Stromal cell of bone marrow (primary cell): ENCODE data around the gene CLK3.
A peak's percentile ranks its signal among the peaks of the same experiment; 100 is the strongest.
"Not testable (repeated sequence)": the region's sequence is repeated elsewhere in the genome, so short reads cannot be mapped to it uniquely, and the experiment has no call there.

ENCODE experiments used
- DNase-seq: peaks from one replicate; pipeline ENCODE4 v3.0.0-alpha.2; 2012; ENCODE audit warnings: low read depth

Gene CLK3

DNA sequence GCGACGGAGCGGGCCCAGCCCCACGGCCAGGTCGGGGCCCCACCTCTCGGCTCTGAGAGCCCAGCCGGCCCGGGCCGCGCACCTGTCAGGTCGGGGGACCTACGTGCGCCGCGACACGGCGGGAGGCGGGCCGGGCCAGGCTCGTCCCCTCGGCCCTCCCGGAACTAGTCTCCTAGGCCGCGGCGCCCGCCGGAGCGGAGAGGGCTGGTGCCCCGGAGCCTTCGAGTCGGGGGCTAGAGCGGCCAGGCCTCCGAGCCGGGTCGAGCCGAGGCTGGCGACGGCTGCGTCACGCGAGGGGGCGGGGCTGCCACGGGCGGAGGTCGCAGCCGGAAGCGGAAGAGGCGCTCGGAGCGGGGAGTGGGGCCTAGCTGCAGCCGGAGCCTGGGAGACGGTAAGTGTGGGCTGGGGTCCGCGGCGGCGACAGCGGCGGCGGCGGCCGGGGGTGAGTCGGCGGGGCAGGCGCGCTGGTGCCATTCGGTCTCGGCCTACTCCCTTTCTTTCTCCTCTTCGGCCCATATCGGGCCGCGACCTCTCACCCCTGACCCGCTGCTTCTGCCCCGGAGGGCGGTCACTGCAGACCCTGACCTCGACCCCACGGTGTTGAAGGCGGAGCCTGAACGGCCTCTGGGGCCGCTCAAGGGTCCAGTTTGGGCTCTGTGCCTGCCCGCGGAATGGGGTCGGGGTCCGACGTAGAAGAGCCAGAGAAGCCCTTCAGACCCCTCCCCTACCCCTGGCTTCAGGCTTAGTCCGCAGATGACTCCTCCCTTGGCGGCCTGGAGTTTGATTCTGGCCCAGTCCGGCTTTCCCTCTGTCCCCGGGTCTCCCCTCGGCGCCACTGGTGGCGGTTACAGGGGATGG, at the start of gene CLK3:
Gene CLK3 (plus strand): TSS at position 329 of the 858 bp plus-strand sequence. CDS start 3,361 bp downstream, outside the sequence.
- peak; percentile 86 for DNase-seq

DNA sequence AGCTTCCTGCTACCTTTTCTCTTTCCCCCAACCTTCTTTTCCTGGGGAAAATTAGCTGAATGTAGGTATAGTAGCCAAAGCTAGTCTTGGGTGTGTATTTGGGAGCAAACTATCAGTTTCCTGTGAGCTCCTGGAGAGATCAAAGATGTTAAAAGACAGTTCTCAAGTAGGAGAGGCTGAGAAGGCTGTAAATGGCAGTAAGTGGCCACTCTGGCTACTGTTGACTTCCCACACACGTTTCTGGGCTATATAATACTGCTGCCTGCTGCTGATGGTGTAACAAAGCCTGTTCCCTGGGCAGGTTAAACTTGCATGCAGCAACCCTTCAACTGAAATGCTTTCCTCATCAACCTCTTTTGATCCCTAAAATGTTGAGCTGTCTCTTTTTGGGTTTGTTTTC, 47.0 kb upstream of the CLK3 start:
- DNase-seq: no peak

DNA sequence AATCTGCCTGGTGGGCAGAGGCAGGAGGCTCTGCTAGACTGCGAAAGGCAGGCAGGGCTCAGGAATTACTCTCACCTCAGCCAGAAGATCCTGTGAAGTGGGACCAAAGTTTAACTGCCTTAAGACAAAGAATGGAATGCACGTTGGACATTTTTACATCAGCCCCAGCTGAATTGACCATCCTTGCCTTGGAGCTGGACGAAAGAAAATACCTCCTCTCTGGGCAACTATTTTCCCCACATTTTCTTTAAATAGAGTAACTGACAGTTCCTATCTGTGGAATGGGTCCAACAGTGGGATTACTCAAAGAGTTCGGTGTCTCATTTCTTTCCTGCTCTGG, 45.9 kb upstream of the CLK3 start:
- DNase-seq: no peak

DNA sequence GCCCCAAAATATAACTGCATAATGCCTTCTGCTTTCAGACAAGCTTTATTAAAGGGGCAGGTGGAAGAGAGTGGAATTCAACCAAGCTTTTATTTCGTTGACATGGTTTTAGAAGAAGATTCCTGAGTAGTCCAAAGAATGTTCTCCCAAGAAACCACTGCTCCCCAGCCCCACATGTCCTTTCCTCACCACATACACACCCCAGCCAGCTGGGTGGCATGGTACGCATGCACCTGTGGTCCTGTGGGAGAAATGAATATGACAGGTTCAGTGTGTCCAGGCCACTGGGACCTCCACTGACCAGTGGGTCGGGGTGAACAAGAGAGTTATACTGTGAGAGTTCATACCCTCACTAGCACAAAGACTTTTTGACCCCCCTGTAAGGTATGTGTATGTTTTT, 44.4 kb upstream of the CLK3 start:
- DNase-seq: no peak

DNA sequence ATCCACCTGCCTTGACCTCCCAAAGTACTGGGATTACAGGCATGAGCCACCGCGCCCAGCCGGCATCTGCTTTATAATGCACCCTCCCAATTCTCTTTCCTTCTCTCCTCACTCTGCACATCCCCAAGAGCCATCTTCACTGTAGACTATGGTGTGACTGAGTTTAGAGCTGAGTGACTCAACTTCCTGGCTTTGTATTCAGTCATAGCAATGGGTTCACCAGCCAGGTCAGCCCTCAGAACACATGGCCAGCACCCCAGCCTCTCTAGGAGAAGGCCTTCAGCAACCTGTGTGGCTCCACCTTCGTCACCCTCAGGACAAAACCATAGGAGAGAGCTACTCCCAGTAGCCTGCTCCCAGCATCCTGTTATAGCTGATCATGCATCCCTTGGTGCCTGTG, 41.6 kb upstream of the CLK3 start:
- no peak for DNase-seq

DNA sequence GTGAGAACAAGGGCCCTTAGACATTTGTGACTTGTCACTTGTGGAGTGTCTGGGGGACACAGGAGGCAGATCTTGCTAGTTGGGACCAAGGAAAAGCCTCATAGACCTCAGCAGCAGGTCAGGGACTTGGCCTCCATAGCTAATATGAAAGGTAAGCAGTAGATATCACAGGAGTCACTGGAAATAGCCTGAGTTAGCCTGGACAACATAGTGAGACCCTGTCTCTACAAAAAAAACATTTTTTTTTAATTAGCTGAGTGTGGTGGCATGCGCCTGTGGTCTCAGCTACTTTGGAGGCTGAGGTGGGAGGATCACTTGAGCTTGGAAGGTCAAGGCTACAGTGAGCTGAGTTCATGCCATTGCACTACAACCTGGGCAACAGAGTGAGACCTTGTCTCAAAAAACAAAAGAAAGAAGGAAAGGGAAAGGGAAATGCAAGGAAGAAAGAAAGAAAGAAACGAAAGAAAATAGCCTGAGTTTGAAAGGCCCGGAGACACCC, 37.1 kb upstream of the CLK3 start:
- DNase-seq: no peak

DNA sequence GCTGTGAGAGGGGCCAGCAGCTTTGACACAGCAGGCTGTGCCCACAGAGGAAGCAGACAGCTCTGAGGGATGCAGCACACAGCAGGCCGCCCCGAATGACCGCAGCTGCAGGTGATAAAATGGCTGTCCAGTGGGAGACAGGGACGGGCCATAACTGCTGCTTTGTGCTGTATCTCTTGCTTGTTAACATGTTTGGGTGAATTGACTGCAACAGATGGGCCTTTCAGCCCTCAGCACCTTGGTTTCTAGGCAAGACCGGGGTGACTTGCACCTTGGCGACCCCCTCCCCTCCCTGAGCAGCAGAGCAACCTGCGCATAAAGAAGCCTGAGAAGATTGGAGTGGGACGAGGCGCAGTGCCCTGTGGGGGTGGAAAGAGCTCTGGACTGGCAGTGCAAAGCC, 36.6 kb upstream of the CLK3 start:
- DNase-seq: no peak

DNA sequence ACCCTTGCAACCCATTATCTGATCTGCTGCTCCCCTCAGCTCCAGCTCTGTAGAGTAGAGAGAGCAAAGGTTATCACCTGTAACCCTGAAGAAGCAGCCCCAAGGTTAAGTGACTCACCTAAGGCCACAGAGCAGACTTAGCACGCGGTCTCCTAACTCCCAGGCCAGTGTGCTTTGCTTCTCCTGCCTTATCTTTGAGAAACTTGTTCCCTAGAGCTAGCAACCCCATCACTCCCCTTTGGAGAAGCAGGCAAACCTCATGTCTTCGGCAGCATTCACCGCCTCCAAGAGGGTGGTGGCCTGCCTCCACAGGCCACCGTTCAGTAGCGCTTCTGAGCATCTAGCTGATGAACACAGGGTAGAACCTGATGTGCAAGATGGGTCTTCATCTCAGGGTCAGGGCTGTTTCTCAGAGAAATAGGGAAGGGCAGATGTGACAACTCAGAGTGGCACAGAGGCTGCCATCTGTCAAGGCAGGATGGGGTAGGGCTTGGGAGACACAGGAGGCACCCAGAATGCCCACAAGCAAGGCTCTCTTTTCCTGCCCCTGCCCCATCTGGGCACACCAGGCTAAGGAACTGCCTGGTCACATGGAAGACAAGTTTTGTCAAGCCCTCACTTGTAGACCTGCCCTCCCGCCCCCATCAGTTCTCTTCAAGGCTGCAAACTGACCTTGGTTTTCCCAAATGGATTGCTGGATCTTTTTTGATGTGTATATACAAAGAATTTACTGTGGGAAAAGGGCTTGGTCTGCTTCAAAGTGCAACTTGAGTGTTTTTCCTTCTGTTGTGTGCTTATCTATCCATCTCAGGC, 34.9 kb upstream of the CLK3 start:
- no peak for DNase-seq

DNA sequence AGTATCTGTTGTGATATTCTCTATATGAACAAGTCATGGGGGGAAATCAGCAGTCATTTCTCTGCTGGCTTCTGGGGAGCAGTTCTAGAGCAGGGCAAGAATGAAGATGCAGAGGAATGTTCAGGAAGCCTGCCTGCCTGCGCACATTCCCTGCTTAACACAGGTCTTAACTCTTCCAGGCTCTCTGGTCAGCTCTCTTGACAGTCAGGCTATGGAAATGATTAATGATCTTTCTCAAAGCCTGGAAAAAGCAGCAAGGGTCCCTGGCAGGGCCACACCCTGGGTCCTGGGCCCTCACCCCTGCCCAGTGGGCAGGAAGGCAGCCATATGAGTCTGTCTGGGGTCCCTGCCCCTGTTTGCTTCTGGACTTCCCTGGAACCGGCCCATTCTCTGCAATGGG, 31.4 kb upstream of the CLK3 start:
- DNase-seq: no peak

DNA sequence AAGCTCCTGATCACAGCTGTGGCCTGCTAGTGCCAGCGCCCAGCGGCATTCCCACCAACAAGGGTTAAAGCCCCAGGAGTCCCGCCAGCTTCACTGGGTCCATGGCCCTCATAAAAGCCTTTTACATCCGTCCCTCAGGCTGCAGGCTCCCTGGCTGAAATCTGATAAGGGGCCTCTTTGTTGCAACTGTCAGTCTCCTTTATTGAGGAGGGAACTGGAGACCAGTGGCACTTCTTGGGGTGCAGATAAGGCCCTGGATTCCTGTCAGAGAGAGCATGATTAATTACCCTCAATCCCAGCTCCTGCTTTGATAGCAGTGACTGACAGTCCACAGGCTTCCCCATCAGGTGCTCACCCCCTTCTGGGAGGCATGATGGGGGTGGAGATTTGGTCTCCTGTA, 30.9 kb upstream of the CLK3 start:
- no peak for DNase-seq

DNA sequence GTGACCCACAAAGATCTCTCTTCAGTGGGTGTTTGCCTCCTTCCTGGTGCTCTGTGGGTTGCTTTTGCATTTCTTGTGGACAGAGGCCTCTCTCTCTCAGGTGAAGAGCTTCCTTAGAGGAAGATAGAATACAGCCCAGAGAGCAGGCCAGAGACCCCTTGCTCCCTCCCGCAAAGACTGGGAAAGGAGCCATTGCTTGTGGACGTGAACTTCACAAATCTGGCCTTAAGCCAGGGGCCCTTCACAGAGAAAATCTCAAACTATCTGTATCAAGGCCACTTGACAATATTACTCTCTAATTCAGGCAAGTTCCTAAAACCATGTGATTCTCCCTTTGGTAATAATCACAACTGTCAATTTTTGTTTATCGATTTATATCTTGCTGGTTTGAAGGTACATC, 30.4 kb upstream of the CLK3 start:
- no peak for DNase-seq

DNA sequence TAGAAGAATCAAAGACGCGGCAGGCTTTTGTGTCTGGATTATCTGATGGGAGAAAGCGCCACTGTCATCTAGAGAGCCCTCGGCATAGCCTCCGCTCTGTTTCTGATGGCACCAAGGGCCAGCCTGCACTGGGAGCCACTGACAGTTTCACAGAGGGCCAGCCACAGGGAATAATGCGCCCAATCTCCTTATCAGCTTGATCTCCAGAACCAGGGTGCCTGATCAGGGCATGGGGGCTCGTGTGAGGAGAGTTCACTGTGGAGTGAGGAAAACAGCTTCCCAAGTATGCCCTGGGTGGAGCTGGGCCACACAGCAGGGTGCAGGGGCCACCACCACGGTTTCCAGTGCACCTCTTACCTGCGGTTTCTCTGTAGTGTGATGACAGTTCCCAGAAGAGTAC, 29.8 kb upstream of the CLK3 start:
- DNase-seq: no peak

DNA sequence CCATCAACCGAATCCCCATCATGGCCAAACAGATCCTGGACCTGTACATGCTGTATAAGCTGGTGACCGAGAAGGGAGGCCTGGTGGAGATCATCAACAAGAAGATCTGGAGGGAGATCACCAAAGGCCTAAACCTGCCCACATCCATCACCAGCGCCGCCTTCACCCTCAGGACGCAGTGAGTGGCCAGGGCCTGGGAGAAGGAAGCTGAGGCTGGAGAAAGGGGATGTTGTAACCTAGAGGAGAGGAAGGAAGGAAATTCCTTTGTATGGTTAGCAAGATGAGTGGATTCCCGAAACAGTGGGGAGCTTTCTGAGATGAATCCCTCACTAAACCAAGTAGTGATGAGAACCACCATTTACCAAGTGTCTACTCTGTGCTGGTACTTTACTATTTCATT, 25.8 kb upstream of the CLK3 start:
- no peak for DNase-seq

DNA sequence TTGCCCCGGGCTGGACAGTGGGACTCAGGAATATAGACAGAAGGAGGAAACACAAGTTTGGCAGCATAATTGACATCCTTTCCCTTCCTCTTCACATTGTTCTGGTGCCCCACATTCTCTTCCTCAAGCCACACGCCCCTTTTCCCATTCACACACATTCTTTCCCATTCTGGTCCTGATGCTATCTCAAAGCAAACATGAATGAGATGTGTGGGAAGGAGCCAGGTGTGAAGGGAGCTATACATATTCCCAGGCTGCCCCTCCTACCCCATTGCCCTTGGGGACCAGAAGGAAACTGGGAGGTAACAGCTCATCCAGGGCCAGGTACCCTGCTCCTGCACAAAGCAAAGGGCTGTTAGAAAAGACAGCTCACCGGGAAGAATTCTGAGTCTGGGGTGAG, 23.4 kb upstream of the CLK3 start:
- DNase-seq: no peak

DNA sequence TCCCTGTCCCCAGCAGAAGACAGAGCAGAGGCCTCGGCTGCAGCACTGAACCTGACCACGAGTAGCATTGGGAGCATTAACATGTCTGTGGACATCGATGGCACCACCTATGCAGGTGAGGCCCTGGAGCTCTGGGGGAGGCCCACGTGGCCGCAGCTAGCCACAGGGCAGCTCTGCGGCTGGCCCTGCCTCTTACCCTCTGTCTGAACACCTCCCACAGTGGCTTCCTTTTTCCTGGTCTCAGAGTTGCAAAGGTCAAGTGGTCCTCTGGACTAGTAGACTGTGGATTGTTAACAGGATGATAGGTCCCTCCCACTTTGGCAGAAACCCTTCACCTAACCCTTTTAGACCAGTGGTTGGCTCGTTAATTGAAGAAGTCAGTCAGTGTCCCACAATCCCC, 22.5 kb upstream of the CLK3 start:
- no peak for DNase-seq

DNA sequence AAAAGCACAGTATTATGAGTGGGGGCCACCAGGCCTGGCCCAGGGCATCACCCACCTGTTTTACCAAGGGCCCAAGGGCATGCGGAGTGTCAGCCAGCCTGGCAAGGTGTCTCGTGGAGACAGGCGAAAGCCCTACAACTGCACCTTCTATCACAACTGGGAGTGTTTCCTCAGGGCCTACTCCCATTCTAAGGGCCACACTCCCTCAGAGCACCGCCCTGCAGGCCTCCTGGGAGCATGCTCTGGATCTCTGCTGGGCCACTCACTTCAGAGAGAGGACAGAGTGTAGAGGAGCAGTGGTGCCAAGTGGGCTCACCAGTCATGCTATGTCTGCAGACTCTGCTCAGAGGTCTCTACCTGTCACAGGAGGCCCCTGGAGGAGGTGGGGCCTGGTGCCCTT, 21.2 kb upstream of the CLK3 start:
- DNase-seq: no peak

DNA sequence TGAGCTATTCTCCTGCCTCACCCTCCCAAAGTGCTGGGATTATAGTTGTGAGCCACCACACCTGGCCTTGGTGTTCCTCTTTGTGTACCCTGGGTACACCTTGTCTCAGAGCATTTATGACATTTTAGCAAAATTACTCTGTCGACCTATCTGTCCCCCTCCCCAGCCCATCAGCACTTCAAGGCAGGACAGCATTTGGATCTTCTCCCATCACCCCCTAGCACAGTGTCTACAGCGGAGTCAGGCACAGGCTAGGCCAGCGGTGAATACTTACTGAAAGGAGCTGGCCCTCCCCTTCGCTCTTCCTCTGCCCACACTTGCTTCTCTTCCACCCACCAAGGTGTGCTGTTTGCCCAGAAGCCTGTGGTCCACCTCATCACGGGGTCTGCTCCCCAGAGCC, 20.4 kb upstream of the CLK3 start:
- DNase-seq: no peak

DNA sequence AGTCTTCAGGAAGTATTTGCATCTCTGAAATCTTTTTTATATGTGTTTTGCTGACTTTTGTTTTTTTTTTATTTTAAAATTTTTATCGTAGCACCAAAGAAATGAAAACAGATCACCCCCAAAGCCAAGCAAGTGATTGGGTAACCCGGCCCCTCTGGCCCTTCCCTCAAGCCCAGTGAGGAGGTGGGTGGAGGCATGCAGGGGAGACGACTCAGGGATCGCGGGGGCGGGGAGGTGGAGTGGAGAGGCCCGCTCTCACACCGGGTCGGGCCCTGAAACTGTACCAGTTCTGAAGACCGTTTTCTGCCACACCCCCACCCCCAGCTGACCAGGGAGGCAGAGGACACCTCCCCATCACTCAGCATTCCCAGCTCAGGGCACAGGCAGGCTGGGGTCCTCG, 18.9 kb upstream of the CLK3 start:
- DNase-seq: not testable (repeated sequence)

DNA sequence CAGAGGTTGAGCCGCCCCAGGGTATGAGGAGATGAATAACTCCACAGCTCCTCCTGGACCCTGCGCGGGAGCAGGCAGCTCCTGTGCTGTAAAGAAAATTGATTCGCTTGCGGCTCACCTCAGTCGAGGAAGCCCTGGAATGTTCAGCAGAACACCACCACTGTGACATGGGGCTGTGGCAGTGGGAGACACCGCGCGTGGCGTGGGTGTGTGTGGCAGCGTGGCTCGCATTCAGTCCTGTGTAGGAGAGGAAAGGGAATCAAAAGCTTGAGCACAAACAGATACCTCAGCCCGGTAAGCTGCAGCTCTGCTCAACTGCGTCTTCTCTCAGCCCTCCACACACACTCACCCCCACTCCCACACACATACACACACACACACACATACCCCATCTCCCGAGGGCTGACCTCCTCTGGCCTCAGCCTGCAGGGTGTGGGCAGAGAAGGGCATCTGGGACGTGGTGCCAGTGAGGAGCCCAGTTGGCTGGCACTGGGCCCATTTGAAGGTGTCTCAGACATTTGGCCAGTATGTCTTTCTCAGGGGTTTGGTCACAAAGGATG, 18.4 kb upstream of the CLK3 start:
- not testable (repeated sequence) for DNase-seq

DNA sequence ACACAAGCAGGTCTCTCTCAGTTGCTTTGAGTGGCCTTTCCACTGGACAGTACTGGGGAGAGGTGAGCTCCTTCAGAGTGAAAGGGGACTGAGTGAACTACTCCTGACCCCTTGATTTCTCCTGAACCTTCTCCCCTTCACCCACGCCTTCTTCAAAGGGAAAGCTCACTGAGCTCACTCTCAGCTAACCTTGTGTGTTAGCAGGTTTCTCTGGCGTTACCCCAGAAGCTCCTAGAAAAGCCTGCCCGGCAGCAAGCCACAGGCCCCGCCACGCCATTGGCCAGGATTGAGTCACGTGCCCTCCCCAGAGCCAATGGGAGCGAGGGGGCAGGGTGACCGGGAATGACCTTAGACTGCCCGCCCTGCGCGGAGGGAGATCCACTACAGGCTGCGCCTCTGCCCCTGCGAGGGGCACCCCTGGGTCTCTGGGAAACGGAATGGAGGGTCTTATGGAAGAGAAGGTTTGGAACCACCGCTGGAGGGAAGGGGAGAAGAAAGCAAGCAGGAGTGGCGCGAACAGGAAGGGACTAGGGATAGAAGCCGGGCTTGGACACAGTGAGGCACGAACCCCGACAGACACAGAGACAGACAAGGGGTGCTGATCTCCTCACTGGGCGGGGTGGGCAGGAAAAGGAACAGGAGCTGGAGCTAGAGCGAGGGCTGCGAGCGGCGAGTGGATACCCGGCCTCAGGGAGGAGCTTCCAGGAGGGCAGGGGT, 17.4 kb upstream of the CLK3 start:
- DNase-seq: peak; percentile 82

DNA sequence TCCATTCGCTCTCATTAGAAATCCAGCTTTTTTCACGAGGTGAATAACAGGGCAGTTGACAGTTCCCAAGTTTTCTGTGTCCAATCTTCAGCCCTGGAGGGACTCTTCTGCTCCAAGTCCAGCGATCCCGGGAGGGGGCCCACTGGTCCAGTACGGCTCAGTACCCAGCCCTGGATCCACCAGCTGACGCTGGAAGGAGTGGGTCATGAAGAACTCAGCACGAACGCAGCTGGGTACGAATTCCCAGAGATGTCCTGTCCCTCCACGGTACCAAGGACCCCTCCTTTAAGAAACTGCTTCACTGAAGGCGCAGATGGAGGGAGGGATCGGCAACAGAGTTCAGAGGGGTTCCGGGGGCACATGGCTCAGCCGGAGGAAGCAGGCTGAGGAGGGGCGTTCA, 16.5 kb upstream of the CLK3 start:
- DNase-seq: no peak

DNA sequence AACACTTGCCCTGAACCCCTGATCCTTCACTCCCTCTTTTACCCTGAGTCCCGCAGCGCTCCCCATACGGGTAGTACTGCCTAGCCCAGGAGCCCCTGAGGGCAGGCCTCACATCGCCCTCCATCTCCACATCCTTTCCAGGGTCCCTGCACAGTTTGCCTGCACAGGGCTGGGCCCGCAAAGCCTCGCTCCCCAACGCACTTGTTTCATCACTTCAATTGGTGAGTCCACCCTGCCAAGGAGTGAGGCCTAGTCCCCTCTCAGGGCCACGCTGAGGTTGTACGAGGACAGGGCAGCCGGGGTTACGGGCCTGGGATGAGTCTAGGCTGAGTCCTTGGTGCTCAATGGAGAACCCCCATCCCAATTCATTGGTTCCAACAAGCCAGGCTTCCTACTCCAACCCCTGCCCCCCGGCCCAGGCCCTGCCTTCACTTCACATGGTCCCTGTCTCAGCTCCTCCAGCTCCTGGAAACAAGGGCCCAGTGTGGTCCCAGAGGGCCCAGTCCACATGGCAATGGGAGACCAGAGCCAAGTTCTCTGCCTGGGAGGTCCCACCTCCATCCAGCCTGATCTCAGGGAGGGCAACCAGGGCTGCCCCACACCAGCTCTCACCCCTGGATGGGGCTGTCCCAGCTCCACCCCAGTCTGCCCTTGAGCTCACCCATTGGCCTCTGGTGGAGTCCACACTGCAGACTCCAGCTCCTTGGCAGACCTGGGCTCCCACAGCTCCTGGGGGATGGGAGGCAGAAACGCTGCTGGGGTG, 12.4 kb upstream of the CLK3 start:
- DNase-seq: no peak
